ENCODE data around the gene NAT9.

Gene NAT9

DNA sequence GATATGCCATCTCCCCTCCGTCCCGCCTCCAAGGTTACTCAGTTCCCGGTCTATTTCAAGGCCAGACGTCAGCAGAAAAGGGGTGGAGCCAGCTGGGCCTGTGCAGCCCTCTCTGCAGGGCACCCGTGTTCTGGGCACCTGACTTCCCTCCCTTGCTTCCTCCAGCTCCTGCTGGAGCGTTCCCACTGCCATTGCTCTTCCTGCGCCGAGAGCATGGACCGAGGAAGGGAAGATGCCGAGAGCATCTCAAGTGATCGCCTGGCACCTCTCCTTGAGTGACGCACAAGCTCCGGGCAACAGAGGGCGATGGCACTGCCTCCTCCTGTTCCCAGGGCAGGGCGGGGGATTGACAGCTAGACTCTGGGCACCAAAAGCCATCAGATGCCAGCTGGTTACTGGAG, 29.4 kb upstream of the NAT9 start:
- no peak for DNase-seq

- no peak for DNase-seq
These were observed 28.5 kb upstream of the NAT9 start for GRCh38 chr17:74804683-74805082.

DNA sequence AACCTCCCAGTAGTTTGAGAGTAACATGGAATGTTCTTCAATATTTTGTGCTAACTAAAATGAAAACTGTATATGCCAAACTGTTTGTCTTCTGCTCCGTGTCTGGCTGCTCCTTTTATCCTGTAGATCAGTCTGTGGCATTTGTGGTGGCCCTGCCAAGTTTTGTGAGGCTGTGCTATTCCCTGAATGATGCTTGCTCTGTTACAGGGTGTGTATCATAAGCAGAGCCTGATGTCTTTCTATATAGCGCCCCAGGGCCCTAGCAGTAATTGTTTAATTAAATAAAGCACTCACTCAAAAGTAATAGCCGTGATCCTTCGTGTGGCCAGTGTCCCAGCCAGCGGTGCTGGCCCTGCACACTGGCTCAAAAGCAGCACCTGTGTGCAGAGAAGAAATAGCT, 27.8 kb upstream of the NAT9 start:
- no peak for DNase-seq

DNA sequence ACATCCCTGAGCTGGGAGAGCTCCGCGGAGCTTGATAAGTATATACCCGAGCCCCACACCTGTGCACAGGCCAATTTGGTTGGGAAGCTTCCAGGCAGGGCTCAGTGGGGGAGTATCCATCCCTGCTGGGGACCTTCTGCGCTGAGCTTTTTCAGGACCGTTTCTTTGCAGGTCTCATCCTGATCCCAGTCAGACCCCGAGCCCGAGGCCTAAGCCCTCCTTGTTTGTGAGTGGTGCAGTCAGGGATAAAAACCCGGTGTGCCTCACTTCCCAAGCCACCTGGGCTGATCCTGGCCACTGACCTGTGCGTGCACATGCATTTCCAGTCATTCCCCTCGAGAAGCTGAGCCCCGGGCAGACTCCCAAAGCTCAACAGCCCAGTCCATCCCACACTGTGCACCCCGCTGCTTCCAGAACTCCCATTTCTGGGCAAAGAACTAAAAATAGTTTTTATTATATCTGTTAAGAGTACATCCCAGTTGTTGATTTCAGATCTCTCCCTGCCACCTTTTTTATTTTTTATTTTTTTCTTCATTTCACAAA, 27.3 kb upstream of the NAT9 start:
- no peak for DNase-seq

- DNase-seq, result no peak
These were observed 25.8 kb upstream of the NAT9 start for GRCh38 chr17:74801896-74802295.

GRCh38 chr17:74800531-74800930, 24.4 kb upstream of the NAT9 start:
- DNase-seq, result no peak

- no peak for DNase-seq
These were observed 23.0 kb upstream of the NAT9 start for GRCh38 chr17:74799097-74799496.

DNA sequence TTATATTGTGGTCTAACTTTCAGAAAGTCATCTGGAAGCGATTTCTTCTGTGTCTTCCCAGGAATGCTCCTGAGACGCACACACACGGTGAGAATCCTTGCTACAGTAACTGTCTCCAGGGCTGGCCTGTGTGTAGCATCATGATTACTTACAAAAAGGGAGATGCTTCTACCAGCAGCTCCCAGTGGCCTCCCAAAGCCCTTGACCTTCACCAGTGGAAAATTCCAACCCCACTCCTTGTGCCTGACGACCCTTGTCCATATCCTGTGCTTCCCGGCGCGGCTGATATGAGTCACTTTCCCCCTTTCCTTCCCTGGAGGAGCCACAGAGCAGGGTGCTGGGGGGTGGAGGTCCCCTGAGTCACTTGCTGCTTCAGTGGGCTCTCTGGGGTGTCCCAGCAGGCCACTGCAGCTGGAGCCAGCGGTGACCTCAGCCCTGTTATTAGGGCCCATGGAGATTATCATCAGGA, 22.1 kb upstream of the NAT9 start:
- no peak for DNase-seq

GRCh38 chr17:74797824-74798223, 21.7 kb upstream of the NAT9 start:
- DNase-seq, result no peak

DNA sequence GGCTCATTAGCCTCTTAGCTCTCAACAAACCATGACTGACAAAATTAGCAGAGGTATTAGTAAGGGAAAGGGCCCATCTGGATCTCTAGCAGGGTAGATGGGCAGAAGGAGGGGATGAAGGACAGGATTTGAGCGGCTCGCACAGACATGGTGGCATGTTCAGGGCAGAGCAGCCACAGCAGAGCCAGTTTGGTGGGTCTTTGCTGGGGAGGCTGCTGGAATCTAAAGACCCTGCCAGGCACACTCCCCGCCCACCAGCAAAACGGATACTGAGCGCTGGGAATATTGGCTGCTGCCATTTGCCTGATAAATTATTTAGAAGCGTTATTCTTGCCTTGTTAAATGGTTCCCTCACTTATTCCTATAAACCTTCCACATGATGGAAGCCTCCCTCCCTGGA, 20.7 kb upstream of the NAT9 start:
- DNase-seq, result no peak

DNA sequence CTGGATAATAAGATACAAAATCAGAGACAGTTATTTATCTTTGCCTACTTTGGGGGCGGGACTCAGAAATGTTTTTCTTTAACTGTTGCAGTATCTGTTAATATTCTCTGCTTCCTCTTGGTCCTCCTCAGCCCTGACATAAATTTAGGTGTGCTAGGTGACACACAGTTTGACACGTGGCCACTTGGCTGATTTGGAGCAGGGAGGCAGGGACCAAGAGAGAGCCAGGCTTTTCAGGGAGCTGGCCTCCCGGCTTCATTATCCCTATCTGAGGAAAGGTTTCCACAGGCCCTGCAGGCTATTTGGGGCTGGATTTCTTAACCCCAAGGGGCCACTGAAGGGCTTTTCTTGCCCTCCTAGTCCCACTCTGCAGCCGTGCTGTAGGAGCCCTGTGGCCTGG, 20.1 kb upstream of the NAT9 start:
- DNase-seq, result no peak

DNA sequence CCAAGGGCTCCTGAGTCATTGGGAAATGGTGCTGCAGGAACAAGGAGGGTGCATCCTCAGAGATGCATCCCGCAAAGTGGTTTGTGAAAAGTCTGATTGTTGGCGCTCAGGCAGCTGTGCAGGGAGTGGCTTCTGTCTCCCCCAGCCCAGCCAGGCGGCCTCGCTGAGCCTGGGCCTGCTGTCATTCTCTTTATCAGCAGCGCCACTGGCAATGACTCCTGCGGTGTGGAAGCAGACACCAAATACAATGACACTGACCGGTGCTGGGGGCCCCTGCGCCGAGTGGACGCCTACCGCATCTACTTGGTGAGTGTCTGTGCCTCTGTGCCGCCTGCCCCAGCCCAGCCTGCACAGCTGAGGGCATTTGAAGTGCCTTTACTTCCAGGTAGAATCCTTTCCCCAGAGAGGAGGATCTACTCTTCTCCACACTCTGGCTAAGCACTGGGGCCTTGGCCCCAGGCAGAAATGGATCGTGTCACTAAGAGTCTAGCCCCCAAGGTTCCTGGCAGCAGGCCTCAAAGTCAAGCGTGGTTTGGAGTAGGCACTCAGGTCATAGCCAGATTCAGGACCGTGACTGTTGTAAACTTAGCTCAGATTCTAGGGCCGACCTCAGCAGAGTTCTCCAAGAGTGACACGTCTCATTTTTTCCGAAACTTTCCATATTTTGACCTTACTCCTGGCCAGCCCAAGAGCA, 19.3 kb upstream of the NAT9 start:
- DNase-seq, result no peak

DNA sequence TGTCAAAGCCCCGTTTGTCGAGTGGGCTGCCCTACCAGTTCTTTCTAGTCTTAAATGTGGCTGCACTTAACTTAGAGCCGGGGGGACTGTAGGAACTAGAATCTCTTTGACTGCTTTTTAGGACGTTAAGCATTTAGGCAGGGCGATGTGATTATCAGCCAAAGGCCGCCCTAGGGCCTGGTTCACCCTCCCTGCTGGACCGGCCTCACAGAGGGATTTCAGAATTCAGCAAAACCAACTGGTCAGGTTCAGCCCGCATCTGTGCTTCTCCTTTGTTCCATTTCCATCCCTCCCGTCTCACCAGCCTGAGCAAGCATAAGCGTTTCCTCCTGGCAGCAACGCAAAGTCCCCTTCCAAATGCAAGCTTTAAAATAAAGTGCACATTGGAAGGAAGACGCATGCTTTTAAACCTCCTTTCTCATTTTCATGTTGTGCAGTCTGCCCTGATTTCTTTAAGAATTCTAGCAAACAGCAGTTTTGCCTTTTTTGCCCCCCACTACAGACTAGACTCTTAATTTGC, 16.5 kb upstream of the NAT9 start:
- no peak for DNase-seq

DNA sequence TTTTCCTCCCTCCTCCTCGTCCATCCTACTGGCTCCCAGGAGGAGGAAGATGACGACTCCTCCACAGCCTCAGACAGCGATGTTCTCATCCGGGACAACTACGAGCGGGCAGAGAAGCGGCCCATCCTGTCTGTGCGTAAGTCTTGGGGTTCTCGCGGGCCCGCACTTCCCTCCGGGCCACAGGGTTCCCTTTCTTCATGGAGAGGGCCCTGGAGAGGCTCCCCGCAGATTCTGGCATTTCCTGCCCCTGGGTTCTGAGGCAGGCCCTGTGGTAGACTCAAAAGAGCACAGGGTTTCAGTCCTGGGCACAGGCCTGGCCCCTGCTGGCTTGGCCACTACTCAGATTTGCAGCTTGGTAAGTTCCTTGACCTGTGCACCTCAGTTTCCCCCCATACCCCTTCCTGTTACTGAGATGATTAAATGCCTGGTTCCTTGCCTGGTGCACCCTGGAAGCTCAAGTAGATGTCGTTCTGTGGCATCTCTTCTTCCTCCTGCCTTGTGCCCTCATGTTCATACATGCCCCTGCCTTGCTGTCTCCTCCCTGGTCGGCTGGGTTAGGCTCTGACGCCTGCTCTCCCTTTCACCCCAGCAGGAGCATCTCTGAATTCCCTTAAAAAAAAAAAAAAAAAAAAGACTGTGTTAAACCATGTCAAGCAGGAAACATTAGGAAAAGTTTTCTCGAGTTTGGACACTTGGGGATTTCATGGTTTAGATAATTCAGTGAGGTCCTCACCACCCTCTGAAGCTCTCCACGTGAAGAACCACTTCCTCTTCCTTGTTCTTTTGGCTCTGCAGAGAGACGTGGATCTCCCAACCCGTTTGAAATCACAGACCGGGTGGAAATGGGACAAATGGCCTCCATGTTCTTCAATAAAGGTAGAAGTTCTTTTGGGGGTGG, 14.3 kb upstream of the NAT9 start:
- DNase-seq, result no peak

DNA sequence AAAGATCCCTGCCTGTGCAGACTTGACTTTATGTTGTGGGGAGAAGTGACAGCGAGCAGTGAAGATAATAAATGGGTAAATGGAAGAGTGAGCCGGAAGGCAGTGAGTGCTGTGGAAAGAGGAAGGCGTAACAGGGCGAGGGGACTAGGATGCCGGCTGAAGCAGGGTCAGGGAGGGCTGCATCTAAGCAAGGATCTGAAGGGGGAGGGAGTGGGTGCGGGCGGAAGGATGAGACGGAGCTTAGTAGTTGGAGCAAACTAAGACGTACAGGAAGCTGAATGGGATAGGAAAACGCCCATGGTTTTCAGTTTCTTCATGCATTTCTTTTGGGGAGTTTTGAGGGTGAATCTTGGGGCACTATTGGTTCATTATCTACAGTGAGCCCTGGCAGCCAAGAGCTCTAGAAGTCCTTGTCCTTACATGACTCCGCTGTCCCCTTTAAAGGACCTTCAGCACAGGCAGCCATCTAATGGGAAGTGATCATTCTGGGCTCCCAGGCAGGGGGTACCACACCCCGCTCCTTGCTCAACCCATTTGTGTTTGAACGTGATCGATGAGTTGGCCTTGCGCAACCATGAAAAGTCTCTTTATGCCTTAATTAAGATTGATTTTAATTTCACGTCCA, 10.4 kb upstream of the NAT9 start:
- no peak for DNase-seq

DNA sequence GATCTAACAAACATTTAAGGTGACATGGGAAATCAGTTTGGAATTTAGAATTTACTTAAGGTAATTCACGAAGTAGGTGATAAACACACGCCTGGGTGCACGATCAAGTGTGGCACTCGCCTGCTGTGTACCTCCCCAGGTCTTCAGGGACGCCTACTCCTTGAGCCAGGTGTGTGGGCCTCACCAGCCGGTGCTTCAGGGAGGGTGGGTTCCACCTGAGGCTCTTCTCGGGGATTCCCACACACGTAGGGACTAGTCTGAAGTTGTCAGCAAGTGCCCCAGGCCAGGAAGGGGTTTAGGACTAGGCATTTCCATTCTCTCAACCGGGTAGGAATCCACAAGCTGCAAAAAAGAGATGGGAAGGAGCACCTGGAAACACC, 9.8 kb upstream of the NAT9 start:
- no peak for DNase-seq

GRCh38 chr17:74785096-74785980, 9.2 kb upstream of the NAT9 start:
- peak; percentile 66 for DNase-seq

DNA sequence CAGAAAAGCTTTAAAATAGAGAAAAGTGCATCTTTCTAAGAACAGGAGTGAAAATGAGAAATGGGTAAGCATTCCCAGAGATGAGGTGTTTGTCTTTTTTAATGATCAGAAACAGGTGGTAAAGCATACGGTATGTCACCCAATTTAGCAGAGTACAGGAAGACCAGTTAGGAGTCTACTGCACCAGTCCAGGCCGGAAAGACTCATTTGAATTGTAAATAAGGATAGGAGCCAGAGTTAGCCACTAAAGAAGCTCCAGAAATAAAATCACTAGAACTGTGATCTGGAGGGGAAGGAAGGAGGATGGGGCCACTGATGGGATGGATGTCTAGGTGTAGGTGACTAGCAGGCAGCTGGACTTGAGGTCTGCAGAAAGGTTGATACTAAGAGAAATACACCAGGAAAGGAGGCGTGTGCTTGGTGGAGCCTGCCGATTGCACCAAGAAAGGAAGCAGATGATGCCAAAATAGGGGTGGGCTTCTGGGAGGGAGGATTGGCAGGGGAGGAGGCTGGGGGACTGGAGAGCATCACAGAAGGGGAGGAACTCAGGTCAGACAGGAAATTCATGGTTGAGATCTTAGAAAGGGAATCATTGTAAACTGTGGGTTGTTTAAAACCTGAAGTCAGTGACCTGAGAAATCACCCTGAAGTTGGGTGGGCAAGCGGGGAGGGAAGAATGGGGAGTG, 8.1 kb upstream of the NAT9 start:
- no peak for DNase-seq

- no peak for DNase-seq
These were observed 6.4 kb upstream of the NAT9 start for GRCh38 chr17:74782571-74782970.

DNA sequence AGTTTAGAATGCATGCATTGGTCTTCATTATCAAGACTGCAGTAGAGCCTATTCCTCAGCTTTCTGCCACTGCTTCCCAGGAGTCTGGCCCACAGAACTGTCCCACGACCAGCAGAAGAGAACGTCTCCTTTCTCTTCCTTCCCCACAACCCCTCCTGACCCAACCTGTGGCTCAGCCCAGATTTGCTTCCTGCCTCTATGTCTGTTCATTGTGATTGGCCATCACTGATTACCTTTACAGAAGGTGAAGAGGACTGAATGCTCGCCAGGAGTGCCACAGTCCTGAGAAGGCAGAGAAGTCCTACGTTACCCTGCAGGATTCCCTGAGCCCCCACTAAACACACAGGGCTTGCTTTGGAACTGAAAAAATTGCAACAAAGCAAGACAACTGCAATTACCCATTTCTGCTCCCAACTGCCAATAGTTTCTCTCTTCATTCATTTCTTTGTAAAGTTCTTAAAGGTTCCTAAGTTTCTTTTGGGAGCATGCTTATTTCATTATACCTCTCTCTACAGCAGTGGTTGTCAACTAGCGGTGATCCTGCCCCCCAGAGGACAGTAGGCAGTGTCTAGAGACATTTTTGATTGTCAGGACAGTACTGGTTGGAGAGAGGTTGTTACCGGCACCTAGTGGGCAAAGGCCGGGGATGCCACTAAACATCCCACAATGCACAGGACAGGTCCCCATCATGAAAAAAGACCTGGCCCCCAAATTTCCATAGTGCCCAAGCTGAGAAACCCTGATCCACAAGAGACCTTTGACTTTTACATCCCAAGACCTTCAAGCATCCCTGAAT, 4.5 kb upstream of the NAT9 start:
- DNase-seq, result peak; percentile 35

DNA sequence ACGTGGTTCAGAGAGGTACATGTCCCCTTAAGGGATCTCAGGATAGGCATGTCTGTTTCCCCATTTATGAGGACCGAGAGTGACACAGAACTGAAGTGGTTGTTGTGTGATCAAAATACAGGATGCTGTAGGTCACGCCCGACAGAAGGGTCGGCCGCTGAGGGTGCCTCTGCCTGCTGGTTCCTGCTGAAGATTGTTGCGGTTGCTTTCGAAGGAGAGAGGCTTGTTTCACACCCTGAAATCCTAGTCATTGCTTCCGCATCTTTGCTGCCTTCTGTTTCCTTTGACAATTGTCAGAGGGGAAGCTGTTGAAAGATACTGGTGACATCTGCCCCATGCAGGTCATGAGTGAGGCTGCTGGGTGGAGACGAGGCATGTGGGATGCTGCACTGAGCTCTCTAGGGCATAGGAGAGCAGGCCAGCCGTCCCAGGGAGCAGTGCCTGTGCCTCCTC, 3.8 kb upstream of the NAT9 start:
- peak; percentile 76 for DNase-seq
